HG02571 (cell line): ENCODE measurements around the gene COX7C.
"Not testable (repeated sequence)": the region's sequence is repeated elsewhere in the genome, so short reads cannot be mapped to it uniquely, and the experiment has no call there.

Source experiments
- ATAC-seq: cut with Tn5 transposase; IDR thresholded peaks from one replicate; pipeline ENCODE4 v1.9.1; 2021; ENCODE audit warnings: mild to moderate bottlenecking, moderate library complexity; ENCODE audit not compliant: unreplicated experiment

COX7C gene, protein sequence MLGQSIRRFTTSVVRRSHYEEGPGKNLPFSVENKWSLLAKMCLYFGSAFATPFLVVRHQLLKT

DNA sequence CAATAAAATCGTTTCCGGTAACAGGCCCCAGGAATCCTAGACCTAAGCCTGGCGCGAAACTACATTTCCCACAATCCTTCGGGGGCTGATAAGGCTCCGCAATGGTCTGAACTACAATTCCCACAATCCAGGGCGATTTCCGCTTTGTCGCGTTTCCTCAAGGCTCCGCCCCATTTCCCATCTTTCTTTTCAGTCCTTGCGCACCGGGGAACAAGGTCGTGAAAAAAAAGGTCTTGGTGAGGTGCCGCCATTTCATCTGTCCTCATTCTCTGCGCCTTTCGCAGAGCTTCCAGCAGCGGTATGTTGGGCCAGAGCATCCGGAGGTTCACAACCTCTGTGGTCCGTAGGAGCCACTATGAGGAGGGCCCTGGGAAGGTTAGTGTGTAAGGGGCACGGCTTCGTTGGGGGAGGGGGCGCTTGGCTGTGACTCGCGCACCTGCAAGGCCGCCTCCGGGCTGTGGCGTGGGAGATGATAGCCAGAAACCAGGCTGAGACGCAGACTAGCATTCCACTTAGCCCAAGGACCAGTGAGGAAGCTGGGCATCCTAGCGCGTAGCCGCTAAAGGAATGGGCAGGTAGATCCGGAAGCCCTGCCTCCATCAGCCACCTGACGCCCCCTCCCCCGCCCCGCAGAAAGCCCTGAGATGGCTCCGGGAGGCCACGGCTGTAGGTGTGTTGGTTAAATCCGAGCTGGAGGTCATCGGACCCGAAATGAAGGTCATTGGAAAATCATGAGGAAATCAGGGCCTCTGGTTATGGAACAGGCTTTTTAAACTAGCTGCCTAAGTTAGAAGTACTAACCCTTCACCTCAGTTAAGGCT is at the start of gene COX7C:
COX7C (plus strand) TSS at position 186 of the 821 bp plus-strand sequence; CDS start at position 301, 115 bp downstream.
- peak; percentile 98 for ATAC-seq

DNA sequence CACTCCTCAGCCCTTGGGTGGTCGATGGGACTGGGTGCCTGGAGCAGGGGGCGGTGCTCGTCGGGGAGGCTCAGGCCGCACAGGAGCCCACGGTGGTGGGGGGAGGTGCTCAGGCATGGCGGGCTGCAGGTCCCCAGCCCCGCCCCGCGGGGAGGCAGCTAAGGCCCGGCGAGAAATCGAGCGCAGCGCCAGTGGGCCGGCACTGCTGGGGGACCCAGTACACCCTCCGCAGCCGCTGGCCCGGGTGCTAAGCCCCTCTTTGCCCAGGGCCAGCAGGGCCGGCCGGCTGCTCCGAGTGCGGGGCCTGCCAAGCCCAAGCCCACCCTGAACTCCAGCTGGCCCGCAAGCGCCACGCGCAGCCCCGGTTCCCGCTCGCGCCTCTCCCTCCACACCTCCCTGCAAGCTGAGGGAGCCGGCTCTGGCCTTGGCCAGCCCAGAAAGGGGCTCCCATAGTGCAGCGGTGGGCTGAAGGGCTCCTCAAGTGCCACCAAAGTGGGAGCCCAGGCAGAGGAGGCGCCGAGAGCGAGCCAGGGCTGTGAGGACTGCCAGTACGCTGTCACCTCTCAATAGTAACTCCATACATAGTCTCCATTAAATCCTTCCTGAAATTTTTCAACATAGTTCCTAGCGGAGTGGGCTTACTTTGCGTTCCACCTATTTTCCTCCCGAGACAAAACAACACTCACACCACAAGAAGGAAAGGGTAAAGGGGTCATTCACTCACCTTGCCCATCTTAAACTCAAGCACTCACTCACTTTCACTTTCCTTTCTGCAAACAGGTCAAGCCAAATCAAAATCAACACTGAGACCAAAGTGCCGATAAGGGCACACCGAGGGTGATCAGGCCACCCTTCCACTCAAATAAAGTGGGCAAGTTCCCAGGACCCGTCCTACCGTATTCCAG is 48.0 kb upstream of the COX7C start:
- not testable (repeated sequence) for ATAC-seq

DNA sequence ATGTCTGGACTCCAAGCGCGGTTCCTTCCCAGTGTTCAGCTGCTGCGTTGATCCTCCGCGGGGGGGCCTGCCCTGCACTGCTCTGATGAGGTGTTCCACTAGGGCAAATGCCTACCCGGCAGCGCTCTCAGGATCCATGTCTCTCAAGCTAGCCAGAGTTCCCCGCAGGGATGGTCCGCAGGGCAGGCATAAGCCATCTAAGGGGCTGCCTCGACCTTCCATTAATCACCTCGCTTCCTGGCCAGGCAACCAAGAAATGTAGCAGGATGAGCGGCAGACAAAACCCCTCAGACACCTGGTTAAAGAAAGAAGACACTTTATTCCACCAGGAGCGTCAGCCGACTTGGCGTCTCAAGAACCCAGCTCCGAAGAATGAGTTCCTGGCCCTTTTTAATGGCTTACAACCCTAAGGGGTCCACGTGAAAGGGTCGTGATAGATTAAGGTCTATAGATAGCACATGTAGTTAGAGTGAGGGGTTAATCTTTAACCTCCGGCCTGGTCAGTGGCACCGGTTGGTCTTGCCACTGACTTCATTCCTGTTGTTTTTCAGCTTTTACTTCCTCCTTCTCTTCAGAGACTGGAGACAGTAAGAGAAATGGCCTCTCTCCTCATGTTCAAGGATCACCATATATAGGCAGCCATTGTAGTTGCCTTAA is 47.2 kb upstream of the COX7C start:
- ATAC-seq, result no peak

DNA sequence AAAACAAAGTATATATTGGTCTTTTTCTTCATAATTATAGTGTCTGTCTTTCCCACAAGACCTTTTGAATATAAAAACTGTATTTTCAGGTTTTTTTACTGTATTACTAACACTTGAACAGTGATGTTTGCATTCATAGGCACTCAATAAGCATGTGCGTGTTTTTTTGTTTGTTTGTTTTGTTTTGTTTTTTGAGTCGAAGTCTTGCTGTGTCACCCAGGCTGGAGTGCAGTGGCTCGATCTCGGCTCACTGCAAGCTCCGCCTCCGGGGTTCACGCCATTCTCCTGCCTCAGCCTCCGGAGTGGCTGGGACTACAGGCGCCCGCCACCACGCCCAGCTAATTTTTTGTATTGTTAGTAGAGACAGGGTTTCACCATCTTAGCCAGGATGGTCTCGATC is 46.6 kb upstream of the COX7C start:
- not testable (repeated sequence) for ATAC-seq

DNA sequence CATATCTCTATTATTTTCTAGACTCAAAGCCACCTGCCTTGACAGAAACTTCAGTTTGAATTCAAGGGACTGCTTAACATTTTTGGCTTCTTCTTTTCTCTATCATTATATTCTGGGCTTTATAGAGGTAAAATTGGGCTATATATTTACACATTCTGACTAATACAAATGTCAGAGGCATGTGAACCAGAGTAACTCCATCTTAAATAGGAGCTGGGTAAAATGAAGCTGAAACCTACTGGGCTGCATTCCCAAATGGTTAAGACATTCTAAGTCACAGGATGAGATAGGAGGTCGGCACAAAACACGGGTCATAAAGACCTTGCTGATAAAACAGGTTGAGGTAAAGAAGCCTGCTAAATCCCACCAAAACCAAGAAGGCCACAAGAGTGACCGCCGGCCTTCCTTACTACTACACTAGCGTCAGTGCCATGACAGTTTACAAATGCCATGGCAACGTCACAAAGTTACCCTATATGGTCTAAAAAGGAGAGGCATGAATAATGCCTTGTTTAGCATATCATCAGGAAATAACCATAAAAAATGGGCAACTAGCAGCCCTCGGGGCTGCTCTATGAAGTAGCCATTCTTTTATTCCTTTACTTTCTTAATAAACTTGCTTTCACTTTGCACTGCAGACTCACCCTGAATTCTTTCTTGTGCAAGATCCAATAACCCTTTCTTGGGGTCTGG is 44.8 kb upstream of the COX7C start:
- no peak for ATAC-seq

DNA sequence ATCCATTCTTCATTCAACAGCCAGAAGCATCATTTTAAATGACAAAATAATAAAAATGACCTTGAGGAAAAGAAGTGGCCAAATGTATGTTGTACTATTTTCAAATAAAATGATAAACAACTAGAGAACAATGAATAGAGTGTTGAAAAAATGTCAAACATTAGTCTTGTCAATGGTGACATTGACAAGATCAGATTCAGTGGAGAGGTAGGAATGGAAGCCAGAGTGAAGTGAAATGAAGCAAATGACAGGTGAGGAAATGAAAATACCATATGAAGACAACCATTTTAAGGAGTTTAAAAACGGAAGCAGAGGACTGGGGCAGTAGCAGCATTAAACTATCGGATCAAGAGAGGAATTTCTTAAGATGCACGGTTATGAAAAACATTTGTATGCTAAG is 38.2 kb upstream of the COX7C start:
- ATAC-seq, result no peak

DNA sequence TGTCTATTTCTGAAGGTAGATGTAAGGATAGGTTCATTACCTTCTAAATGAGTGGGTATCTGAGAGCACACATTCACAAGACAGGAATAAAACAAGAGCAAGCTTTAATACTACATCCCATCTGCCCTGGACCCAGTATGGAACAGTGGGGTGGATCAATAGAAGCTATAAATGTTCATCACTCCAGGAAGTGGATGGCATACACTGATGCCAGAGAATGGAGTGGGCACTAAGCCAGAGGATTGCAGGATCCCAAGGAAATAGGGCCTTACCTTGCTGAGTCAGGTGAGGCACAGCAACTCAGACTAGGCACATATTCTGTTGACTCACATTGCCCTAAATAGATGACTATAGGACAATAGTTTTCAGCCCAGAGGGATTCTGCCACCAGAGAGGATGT is 21.3 kb upstream of the COX7C start:
- no peak for ATAC-seq

DNA sequence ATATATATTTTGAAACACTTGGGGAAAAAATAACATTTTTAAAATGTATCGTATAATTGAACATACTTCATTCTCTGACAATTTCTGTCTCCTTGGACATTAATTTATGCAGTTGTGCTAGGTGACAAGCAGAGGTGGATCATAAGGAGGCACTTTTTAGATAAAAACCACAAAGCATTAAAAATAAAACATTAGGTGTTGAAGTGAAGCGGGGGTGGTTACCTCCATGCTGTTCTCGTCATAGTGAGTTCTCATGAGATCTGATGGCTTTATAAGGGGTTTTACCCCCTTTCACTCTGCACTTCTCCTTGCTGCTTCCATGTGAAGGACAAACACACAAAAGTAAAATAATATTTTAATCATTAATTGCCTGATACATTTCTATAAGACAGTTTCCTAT is 11.9 kb upstream of the COX7C start:
- no peak for ATAC-seq

DNA sequence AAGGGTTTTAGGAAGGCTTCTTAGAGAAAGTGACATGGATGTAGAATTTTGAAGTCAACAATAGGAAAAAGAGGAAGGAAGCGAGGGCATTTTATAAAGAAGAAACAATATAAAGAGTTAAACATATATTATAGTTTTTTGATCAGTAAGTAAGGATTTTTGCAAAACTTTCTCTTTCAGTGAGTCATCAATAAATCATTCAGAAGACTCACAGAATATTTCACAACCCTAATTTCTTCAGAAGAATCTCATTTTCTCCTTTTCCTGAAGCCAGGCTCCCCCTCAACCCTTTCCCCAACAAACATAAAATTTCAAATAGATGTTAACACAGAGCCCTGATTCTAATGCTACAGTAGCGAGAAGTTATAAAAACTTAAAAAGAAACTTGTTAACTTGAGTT is 4.3 kb upstream of the COX7C start:
- no peak for ATAC-seq

DNA sequence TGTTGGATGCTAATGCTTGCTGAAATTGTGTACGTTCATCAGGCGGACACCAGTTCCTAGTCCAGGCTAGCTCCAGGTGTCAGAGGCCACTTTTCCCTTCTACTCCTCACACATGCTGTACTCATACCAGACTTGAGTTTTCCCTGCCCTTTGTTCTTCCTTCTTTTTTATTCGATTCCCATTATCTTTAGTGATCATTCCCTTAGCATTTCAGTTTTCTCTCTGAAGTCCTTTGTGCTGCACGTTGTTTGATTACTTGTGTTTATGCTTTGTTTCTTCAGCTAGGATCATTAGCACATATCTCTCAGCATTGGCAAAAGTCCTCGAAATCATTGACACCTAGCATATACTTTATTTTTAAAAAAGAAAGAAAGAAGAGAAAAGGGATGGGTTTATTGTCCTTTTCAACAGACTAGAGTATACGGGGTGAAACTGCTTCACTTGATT is 409 bp upstream of the COX7C start:
- no peak for ATAC-seq

DNA sequence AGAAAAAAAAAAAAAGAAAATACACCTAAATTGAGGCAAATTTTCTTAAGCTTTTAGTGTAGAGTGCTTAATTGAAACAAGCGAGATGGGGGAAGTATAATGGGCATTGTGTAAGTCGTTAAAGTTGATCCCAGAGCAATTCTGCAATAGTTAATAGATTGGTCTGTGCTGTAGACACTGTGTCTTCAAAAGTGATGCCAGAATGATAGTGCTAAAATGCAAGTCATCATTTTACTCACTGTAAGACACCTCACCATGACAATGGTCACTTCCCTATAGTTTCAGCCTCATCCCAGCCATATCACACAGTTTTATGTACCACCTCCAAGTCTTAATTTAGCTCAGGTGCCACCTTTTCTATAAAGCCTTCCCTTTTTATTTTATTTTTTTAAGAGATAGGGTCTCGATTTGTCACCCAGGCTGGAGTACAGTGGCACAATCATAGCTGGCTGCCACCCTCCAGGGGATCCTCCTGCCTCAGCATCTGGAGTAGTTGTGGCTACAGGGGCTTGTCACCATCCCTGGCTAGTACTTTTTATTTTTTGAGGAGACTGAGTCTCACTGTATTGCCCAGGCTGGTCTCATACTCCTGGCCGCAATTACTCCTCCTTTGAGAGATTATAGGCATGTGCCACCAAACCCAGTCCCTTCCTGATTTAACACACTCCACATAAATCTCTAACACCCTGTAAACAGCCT is 6.2 kb downstream of the COX7C start:
- no peak for ATAC-seq

DNA sequence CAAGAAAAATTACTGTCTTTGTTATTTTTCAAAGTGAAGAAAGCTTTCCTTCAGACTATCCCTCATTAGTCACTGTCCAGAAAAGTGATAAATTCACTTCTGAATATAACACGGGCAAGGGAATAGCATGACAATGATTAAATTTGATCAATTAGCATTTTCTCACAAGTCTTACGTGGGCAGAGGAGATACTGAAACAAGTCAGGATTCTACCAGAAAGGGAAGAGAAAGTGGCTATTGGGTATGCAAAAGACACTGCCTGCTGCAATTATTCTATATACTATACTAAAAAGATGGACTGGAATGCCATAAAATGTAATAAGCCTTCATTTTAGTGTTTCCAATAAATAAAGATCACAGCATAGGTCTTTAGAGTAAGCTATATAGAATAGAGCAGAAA is 7.4 kb downstream of the COX7C start:
- ATAC-seq, result peak; percentile 58

DNA sequence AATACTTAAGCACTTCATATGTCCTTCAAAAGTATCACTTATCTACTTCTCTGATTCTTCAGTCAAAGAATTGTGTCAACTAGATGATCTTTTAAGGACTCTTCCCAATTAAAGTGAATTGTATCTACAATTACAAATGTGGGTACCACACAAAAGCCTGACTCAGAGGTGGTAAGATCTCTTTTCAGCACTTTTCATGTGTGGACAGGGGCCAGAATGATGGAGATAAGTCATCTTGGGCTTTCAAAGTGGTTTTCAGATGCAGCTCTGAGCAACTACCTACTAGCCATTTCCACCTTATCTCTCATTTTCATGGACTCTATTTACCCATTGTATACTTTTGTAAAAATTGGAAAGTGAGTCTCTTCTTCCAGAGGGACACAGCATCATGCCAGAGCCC is 8.4 kb downstream of the COX7C start:
- ATAC-seq, result no peak

DNA sequence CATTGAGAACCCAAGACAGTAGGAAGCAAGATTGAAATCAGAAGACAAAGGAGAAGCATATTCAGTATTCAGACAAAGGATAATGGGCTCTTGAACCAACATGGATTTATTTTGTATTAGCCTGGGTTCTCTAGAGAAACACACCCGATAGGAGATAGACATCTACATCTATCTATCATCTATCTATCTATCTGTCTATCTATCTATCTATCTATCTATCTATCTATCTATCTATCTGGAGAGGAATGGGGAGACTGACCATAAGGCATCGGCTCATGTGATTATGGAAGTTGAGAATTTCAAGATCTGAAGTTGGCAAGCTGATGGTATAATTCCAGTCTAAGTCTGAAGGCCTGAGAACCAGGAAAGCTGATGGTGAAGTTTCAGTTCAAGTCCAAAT is 13.4 kb downstream of the COX7C start:
- no peak for ATAC-seq

DNA sequence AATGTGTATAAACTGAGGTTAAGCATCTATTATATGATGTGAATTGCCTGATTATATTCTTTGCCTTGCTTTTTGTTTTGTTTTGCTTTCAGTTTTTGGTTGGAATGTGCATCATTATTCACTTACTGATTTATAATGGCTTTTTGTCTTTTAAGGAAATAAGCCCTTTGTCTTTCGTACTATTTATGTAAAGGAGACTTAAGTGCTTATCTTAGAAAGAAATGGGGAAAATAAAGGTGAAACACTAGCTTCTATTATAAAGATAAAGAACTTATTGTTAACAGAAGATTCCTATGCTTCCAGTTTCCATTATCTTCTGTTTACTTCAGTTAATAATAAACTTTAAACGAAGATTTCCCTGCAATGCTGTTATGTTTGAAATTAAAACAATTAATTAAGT is 23.3 kb downstream of the COX7C start:
- ATAC-seq, result no peak

DNA sequence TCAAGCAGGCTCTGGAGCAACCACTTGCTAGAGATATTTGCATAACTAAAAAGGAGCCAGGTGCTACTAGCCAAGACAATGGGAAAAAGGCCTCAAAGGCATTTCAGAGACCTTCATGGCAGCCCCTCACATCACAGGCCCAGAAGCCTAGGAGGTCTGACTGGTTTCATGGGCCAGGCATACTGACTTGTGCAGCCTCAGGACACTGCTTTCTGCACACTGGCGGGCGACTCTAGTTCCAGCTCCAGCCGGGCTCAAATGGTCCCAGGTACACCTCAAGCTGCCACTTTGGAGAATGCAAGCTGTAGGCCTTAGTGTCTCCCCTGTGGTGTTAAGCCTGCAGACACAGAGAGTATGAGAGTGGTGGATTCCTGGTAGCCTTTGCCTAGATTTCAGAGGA is 27.1 kb downstream of the COX7C start:
- ATAC-seq, result no peak

DNA sequence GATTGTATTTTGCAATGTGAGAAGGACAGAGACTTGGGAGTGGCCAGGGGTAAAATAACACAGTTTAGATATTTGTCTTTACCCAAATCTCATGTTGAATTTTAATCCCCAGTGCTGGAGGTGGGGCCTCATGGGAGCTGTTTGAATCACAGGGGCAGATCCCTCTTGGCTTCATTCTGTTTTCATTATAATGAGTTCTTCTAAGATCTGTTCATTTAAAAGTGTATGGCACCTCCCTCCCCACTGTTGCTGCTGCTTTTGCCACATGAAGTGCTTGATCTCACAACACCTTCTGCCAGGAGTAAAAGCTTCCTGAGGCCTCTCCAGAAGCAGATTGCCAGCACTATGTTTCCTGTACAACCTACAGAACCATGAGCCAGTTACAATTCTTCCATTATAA is 28.1 kb downstream of the COX7C start:
- no peak for ATAC-seq

DNA sequence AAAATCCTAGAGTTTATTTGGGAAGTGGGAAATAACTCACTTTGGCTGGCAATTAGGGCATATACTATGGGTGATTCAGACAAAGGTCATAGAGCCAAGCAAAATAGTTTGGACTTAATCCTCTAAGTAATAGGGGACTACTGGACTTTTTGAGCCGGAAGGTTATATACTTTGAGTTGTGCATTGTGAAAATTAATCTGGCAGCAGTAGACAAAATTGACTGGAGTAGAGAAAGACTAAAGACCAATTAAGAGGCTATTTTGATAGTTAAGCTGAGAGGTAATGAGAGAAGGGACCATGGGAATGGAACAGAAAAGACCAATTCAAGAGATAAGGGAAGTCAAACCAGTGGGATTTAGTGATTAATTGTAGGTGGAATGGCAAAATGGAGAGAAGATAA is 28.9 kb downstream of the COX7C start:
- ATAC-seq, result no peak

DNA sequence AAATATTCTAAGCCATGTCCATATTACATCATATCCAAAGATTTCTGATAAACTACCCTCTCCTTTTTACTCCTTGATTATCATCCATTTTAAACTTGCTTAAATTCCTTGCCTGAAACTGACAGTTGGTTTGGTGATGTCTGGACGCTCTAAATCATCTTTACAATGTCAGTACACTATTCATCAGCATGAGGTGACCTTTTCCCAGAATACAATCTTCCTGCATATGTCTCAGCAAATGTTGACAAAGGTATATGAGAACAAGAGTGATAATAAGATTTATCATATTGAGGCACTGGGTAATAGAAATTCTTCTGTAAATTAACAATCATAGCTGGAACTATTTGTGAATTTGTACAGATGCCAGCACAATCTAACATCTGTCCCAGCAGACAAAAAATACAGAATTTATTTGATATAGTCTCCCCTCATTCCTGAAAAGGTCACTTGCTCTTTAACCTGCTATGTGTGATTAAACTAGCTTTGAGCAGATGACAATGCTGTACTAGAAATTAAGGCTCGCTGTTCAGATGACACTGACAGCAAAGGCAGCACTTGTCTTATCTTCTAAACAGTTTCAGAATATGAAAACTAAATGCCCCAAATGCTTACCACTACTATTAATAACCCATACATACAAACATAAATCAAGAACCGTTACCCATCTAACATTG is 32.2 kb downstream of the COX7C start:
- no peak for ATAC-seq
